K562 (cell line): ENCODE measurements around the gene CDK5R2. TPM values are rescaled to one million over a fixed set of nuclear protein-coding genes. Genes with fewer than 3 reads are reported as not detected.

ENCODE experiments used
- ATAC-seq: fragments of 200-7000 bp; cut with Tn5 transposase; 3 replicates; pipeline ENCODE4 v1.9.1; 2020; ENCODE audit warnings: moderate library complexity
- BruUV-seq: library from RNA; stranded (reverse); fragments of 400-500 nt; replicated peaks from 2 replicates; lab custom pipeline; 2021; lab: Mats Ljungman, UMichigan
- CTCF ChIA-PET: fragments of 300-600 bp; formaldehyde crosslinking; extraction: SDS; loops from one replicate; lab custom pipeline; 2021; ENCODE audit warnings: low intra/inter-chr PET ratio; lab: Yijun Ruan, JAX
- POLR2A ChIA-PET: fragments of 300-600, 350-650 bp; sonication (Branson Sonifier 250); formaldehyde crosslinking; extraction: SDS; loops from one replicate; lab custom pipeline; 2021; ENCODE audit warnings: antibody characterized with exemption, inconsistent platforms; lab: Yijun Ruan, JAX
- DNase-seq, 4 experiments: peaks; one replicate each; pipeline versions ENCODE4 v3.0.0 to v3.0.0-alpha.2; 2011 to 2018; ENCODE audit warnings: low spot score in 3 of 4, mixed read lengths in 3 of 4; ENCODE audit errors: extremely low read depth in 1 of 4
- FAIRE-seq: peaks from 2 replicates; lab custom pipeline; 2011; peaks lifted over from hg19 to GRCh38; lab: Jason Lieb, UNC
- H2AFZ ChIP-seq: 2 replicates; pipeline ENCODE4 v1.6.0; 2011; ENCODE audit warnings: low read depth, low read length, control low read depth, inconsistent platforms
- H3K27ac ChIP-seq: fragments of 200-600 bp; 3 replicates; pipeline ENCODE4 v1.8.0; 2011; ENCODE audit warnings: low read depth, mild to moderate bottlenecking, control low read depth, inconsistent platforms, low read length, moderate library complexity, mixed read lengths; ENCODE audit errors: extremely low read depth
- H3K27me3 ChIP-seq, 2 experiments: fragments of 300-600 bp in 1 of 2; 2 replicates in 1 of 2; 3 replicates in 1 of 2; pipeline versions ENCODE4 v1.6.0 to v1.8.0; 2011; ENCODE audit warnings: inconsistent platforms in 2 of 2, low read length in 2 of 2, mild to moderate bottlenecking in 1 of 2, mixed read lengths in 1 of 2, moderate library complexity in 1 of 2; ENCODE audit not compliant: control insufficient read depth in 2 of 2, insufficient read depth in 2 of 2
- H3K36me3 ChIP-seq: fragments of 300-600 bp; 3 replicates; pipeline ENCODE4 v1.8.0; 2011; ENCODE audit warnings: mild to moderate bottlenecking, low read length, inconsistent platforms; ENCODE audit not compliant: control insufficient read depth, insufficient read depth
- H3K4me1 ChIP-seq, 2 experiments: fragments of 200-600 bp in 1 of 2; replicated peaks in 1 of 2; 2 replicates in 1 of 2; 3 replicates in 1 of 2; pipeline versions ENCODE4 v1.5.1 to v1.8.0; 2011; ENCODE audit warnings: inconsistent platforms in 2 of 2, low read length in 2 of 2, mild to moderate bottlenecking in 1 of 2, mixed read lengths in 1 of 2, moderate library complexity in 1 of 2; ENCODE audit not compliant: control insufficient read depth in 2 of 2, insufficient read depth in 2 of 2
- H3K4me2 ChIP-seq: 2 replicates; pipeline ENCODE4 v1.6.1; 2011; ENCODE audit warnings: low read length, control low read depth, inconsistent platforms, mixed read lengths; ENCODE audit not compliant: insufficient read depth
- H3K4me3 ChIP-seq: fragments of 200-600 bp; sonication (generic), shearing (Covaris generic); 2 replicates; pipeline ENCODE4 v1.5.1; 2016; ENCODE audit warnings: control low read depth, inconsistent platforms
- H3K79me2 ChIP-seq: fragments of 200-600 bp; 3 replicates; pipeline ENCODE4 v1.8.0; 2011; ENCODE audit warnings: low read length, inconsistent platforms; ENCODE audit not compliant: control insufficient read depth, insufficient read depth
- H3K9ac ChIP-seq, 2 experiments: 2 replicates each; pipeline versions ENCODE4 v1.6.0 to v1.6.1; 2011; ENCODE audit warnings: low read depth in 2 of 2, low read length in 2 of 2, control low read depth in 1 of 2, inconsistent platforms in 1 of 2, mild to moderate bottlenecking in 1 of 2, mixed read lengths in 1 of 2; ENCODE audit not compliant: insufficient read depth in 1 of 2
- H3K9me1 ChIP-seq: one replicate; pipeline ENCODE4 v1.6.0; 2011; ENCODE audit warnings: inconsistent platforms, mild to moderate bottlenecking, low read length, moderate library complexity; ENCODE audit not compliant: control insufficient read depth, insufficient read depth
- H3K9me3 ChIP-seq: replicated peaks from 2 replicates; pipeline ENCODE4 v1.5.1; 2011; ENCODE audit warnings: low read depth, low read length, inconsistent platforms; ENCODE audit not compliant: control insufficient read depth, insufficient read depth
- H4K20me1 ChIP-seq: replicated peaks from 2 replicates; pipeline ENCODE4 v1.6.1; 2011; ENCODE audit warnings: low read length, inconsistent platforms, mixed read lengths; ENCODE audit not compliant: control insufficient read depth, insufficient read depth
- HMGN3 ChIP-seq: IDR thresholded peaks from 2 replicates; pipeline ENCODE4 v1.6.1; 2011; ENCODE audit warnings: borderline replicate concordance, low read depth, mild to moderate bottlenecking, mixed read lengths, low read length; ENCODE audit not compliant: insufficient read length; ENCODE audit errors: extremely low read depth
- RAD21 ChIP-seq, 2 experiments: fragments of 250-450 bp in 1 of 2; fragments of 450-650 bp in 1 of 2; sonication (Bioruptor Pico) in 1 of 2; formaldehyde crosslinking in 1 of 2; IDR thresholded peaks in 1 of 2; conservative IDR thresholded peaks in 1 of 2; 2 replicates each; pipeline versions ENCODE4 v1.4.0 to v1.8.0; 2020 to 2022; ENCODE audit warnings: mild to moderate bottlenecking in 2 of 2, moderate library complexity in 1 of 2
- WGBS: fragments of 100-300 bp; shearing (Covaris generic); methylation state at CpG from one replicate; pipeline ENCODE4 v1.1.6; 2016; ENCODE audit warnings: low coverage, mixed read lengths; ENCODE audit not compliant: insufficient coverage; ENCODE audit errors: missing lambda C conversion rate; 5-methylcytosine and 5-hydroxymethylcytosine counted together
- in situ Hi-C: fragments of 300-500 bp; cut with MboI; formaldehyde crosslinking; loops from 4 replicates; pipeline ENCODE4 v1.15.0; 2018; ENCODE audit warnings: inconsistent platforms, mixed read lengths
- intact Hi-C: fragments of 100-400 bp; cut with micrococcal nuclease; formaldehyde crosslinking; loops from 2 replicates; pipeline ENCODE4 v1.14.2; 2022
- polyA plus RNA-seq, 8 experiments: library from polyadenylated mRNA; depleted of rRNA in 4 of 8; stranded (reverse) in 5 of 8; unstranded in 3 of 8; fragments of >200 nt; fragmentation: Nextera tagmentation in 2 of 8; fragmentation: Illumina TruSeq in 1 of 8; extraction: Ambion mirVana in 2 of 8; extraction: Trizol in 1 of 8; gene quantifications; 2 replicates each; pipeline versions ENCODE4 v1.2.1 to v1.2.3, GENCODE V29; 2011 to 2014; ENCODE audit warnings: inconsistent platforms in 1 of 8, missing spikeins in 1 of 8
- total RNA-seq, 7 experiments: library from RNA; depleted of rRNA in 6 of 7; stranded (reverse); fragments of >200 nt in 6 of 7; fragmentation: Illumina TruSeq in 2 of 7; extraction: Trizol in 2 of 7; gene quantifications; 2 replicates each; pipeline versions ENCODE4 v1.2.1 to v1.2.3, GENCODE V29; 2011 to 2021; ENCODE audit warnings: low replicate concordance in 1 of 7
- TF ChIP-seq, protein P1 (sequence below), 3 experiments: IDR thresholded peaks in 2 of 3; conservative IDR thresholded peaks in 1 of 3; 2 replicates each; pipeline ENCODE4 v1.5.1; 2011 to 2012; ENCODE audit warnings: low read length in 3 of 3, mild to moderate bottlenecking in 3 of 3, control low read depth in 2 of 3, improper control_type of control experiment in 1 of 3, inconsistent platforms in 1 of 3, low read depth in 1 of 3, mixed read lengths in 1 of 3, moderate library complexity in 1 of 3; ENCODE audit not compliant: insufficient read depth in 2 of 3

CDK5R2 gene
- total and polyA plus RNA-seq, 9 of the 15 experiments (the other 6 are each of a cell fraction or from before 2014, with no cell fraction given), result 0.09 TPM; not detected in 8

DNA sequence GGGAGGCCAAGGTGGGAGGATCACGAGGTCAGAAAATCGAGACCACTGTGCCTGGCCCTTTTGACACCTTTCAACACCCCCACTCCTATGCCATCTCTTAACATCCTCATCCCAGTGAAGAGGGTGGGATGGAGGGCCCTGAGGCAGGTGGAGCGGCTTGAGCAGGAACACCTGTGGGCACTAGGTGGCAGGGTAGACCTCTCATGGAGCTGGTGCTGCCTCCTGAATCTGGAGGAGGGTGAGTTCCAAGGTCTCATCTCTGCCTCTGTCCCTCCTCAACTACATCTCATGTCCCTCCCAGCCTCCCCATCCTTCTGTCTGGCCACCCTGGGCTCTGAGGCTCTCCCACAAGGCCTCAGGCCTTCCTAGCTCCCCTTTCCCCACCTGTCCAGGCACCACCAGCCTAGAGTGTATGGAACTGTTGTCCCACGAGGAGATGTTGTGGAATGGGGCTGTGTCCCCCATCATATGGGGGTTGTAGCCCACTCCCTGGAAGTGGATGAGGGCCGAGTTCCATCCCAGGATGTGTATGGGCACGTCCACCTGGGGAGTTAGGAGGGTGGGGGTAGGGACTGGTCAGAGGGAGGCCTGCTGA, 50.8 kb downstream of the CDK5R2 start:
- TF ChIP-seq, protein P1, sequence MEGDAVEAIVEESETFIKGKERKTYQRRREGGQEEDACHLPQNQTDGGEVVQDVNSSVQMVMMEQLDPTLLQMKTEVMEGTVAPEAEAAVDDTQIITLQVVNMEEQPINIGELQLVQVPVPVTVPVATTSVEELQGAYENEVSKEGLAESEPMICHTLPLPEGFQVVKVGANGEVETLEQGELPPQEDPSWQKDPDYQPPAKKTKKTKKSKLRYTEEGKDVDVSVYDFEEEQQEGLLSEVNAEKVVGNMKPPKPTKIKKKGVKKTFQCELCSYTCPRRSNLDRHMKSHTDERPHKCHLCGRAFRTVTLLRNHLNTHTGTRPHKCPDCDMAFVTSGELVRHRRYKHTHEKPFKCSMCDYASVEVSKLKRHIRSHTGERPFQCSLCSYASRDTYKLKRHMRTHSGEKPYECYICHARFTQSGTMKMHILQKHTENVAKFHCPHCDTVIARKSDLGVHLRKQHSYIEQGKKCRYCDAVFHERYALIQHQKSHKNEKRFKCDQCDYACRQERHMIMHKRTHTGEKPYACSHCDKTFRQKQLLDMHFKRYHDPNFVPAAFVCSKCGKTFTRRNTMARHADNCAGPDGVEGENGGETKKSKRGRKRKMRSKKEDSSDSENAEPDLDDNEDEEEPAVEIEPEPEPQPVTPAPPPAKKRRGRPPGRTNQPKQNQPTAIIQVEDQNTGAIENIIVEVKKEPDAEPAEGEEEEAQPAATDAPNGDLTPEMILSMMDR (IDR thresholded peaks at IDR 0.05 in 2 of 3, conservative IDR thresholded peaks at IDR 0.05 in 1 of 3; ENCODE audit: insufficient read depth in 2 of 3, low read depth in 1 of 3, low read length in 3 of 3), result peak; percentile 47 to 54 (median 51)
- TF ChIP-seq RAD21 (CRISPR knock-in tag; conservative IDR thresholded peaks at IDR 0.05 in 1 of 2, IDR thresholded peaks at IDR 0.05 in 1 of 2), result peak in 1 of 2 experiments; percentile 41; a peak in 2 of 4 replicates
- no peak for TF ChIP-seq HMGN3
- intact Hi-C loops (no loop called here), in situ Hi-C loops (no loop called here)
- Histone ChIP-seq H3K79me2 (no peaks in the 10 kb centered on the region), H3K9ac (no peak overlapping the region), H4K20me1 (no peaks in the 10 kb centered on the region; the same call in 1 of the 2 replicates), H3K36me3 (no peaks in the 10 kb centered on the region), H3K9me1 (no peaks in the 10 kb centered on the region), H3K9me3 (no peaks in the 10 kb centered on the region), H3K27ac (no peak overlapping the region), H3K4me2 (no peak overlapping the region), H3K27me3 (peaks cover 0 to 21% of the 10 kb centered on the region in 2 experiments; a peak in 2 of 5 replicates), H3K4me1 (no peaks in the 10 kb centered on the region; a peak in 1 of 5 replicates), H2AFZ (no peak overlapping the region), H3K4me3 (no peak overlapping the region)
- peak; percentile 23 to 48 (median 26) for DNase-seq
- POLR2A ChIA-PET, result no interaction called here
- no TSS peak for BruUV-seq
- CTCF ChIA-PET, result no interaction called here
- 0% methylated on average over 6 of the region's 6 CpGs for WGBS
- peak; percentile 89 for ATAC-seq
- no peak for FAIRE-seq
